Stimulated activated CD8-positive, alpha-beta memory T cell treated with anti-CD3 and anti-CD28 coated beads, Interleukin-7, amount 100 ng/mL, for 48 hours (primary cell): ENCODE results near the gene PODXL.
A peak's percentile ranks its signal among the peaks of the same experiment; 100 is the strongest.
"Not testable (repeated sequence)": the region's sequence is repeated elsewhere in the genome, so short reads cannot be mapped to it uniquely, and the experiment has no call there.

ENCODE experiments used
- DNase-seq, 2 donors: peaks; one replicate each; pipeline ENCODE4 v3.0.0-alpha.2; 2020; ENCODE audit warnings: low read depth in 1 of 2; ENCODE audit errors: extremely low read depth in 1 of 2

Gene PODXL

GRCh38 chr7:131511774-131512535 lies 44.5 kb downstream of the PODXL start:
- DNase-seq = no peak

DNA sequence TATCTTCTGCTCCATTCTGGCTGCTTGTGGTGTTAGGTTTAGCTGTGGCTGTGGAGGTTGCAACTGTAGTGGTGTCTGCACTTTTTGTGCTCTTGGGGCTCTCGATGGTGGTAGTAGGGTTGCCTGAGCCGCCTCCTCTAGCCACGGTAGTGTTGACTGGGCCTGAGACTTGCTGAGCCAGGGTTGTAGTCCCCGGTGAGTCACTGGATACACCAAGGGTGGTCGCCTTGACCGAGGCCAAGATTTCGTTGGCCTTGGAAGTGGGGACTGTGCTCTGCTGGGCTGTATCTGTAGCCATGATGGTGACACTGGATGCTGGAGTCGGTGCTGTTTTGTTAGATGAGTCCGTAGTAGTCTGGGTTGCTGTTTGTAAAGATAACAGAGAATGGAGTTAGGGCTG lies 45.4 kb downstream of the PODXL start:
- no peak for DNase-seq

GRCh38 chr7:131509781-131510180 lies 46.6 kb downstream of the PODXL start:
- no peak for DNase-seq

- no peak for DNase-seq
Observed at GRCh38 chr7:131508754-131509486, 47.5 kb downstream of the PODXL start.

DNA sequence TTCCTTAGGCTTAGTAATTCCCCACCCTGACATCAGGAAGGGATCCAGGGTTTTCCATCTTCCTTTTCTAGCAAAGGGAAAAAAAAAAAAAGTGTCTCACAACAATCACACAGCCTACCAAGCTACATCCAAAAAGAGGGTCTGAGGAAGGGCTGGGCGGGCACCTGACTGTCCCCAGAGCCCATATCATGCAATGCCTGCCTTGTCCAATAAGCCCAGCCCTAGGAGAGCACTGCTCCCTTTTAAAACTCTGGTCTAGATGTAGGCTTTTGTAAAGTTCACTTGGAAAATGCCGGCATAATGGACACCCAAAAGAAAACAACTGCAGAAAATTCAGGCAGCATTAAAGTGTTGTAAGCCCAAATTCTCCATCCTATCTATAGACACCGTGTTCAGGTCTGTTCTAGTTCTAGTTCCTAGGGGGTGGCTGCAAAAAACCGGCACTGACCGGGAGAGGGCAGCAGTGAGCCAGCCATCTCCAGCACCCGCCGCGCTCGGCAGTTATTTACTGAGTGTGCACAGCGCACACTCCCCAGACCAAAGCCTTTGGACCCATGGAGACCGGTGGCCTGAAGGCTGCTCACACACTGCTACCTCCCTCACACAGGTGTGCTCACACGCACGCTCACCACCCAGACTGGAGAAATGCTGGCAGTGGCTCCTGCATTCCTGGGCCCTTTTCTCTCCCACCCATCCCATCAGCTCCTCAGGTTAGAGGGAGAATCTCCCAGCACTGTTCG lies 48.7 kb downstream of the PODXL start:
- DNase-seq = peak; percentile 50 to 65

GRCh38 chr7:131506597-131506996 lies 49.8 kb downstream of the PODXL start:
- DNase-seq = no peak

DNA sequence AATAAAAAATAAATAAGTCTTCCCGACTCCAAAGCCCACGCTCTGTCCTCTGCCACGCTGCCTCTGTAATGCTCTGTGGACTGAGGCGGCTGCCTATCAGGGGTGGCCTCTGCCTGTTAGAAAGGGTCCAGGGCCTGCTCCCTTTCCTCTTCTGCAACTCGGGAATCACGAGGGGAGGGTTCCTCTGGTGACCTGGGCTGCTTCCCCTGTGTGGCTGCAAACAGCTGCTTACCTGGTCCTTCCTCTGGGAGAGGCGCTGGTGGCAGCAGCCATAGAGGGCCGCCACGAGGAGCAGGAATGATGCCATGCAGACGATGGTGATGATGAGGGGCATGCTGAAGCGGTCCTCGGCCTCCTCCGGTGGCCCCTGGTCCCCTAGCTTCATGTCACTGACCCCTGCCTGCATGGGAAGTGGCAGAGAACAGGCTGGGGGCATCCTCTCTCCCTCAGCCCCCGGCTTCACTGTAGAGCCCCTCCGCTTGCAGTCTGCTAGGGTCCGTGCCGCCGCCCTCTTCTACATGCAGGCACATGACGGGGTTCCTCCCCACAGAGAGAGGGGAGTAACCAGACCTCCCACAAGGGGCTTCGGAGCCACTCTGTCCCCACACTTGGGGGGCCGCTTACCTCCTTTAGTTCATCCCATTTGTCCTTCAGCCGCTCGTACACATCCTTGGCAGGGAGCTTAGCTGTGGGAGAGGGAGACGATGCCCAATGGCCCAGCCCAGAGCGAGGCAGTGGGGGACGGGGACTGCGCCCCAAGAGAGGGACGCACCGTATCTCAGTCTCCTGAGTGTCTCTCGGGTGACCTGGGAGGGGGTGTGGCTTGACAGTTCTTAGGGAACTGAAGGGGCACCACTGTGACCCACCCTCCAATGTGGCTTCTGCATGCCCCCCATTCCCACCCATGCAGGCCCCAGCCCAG lies 50.5 kb downstream of the PODXL start:
- no peak for DNase-seq

DNA sequence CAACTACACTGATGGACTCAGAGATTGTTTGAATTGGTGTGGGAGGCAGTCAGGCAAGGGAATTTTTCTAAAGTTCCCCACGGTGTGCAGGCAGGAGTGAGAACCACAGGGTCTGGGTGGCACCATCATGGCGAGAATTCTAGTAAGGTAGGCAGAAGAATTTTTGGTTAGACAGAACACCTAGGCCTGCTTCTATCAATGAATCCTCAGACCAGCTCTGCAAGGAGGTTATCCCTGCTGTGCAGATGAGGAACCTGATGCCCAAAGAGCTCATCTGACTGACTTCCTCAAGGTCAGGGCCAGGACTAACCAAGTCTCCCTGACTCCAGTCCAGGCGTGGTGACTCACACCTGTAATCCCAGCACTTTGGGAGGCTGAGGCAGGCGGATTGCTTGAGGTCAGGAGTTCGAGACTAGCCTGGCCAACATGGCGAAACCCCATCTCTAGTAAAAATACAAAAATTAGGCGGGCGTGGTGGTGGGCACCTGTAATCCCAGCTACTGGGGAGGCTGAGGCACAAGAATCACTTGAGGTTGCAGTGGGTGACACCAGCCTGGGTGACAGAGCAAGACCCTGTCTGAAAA lies 51.3 kb downstream of the PODXL start:
- not testable (repeated sequence) for DNase-seq

GRCh38 chr7:131504157-131504899 lies 52.1 kb downstream of the PODXL start:
- DNase-seq = no peak

- DNase-seq = no peak
Observed at GRCh38 chr7:131503639-131504038, 52.8 kb downstream of the PODXL start.

- DNase-seq = no peak
Observed at GRCh38 chr7:131502810-131503508, 53.5 kb downstream of the PODXL start.

- DNase-seq = no peak
Observed at GRCh38 chr7:131501930-131502685, 54.3 kb downstream of the PODXL start.

GRCh38 chr7:131501422-131501821 lies 55.0 kb downstream of the PODXL start:
- peak in 1 of 2 donors; percentile 41 for DNase-seq

- DNase-seq = no peak
Observed at GRCh38 chr7:131500357-131500756, 56.1 kb downstream of the PODXL start.

DNA sequence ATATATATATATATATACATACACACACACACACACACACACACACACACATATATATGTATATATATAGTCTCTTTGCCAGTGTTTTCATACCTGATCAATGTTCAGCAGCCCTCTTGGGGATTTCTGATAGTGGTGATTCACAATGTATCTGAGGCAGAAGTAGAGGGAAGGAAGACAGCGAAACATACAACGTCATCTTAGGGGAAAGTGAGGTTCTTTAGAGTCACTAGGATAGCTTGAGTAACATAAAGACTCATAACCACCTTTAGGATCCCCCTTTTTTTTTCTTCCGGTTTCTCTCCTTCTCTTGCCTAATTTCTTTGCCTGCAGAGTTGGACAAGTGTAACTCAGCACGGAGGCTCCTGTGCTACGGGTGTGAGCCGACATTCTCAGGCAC lies 56.6 kb downstream of the PODXL start:
- no peak for DNase-seq

- no peak for DNase-seq
Observed at GRCh38 chr7:131498237-131498885, 58.1 kb downstream of the PODXL start.

- no peak for DNase-seq
Observed at GRCh38 chr7:131497454-131497853, 59.0 kb downstream of the PODXL start.
